BJ (cell line): ENCODE data around the gene OS9. TPM values are rescaled to one million over a fixed set of nuclear protein-coding genes. Genes with fewer than 3 reads are reported as not detected.
A peak's percentile ranks its signal among the peaks of the same experiment; 100 is the strongest.

Source experiments
- CTCF ChIA-PET: fragments of 350-600 bp; formaldehyde crosslinking; extraction: SDS; loops from one replicate; lab custom pipeline; 2021; ENCODE audit warnings: antibody characterized with exemption, inconsistent platforms; lab: Yijun Ruan, JAX
- POLR2A ChIA-PET: fragments of 300-600 bp; sonication (Branson Sonifier 250); formaldehyde crosslinking; extraction: SDS; loops from one replicate; lab custom pipeline; 2021; ENCODE audit warnings: antibody characterized with exemption; lab: Charles Lee
- DNase-seq: peaks from one replicate; pipeline ENCODE4 v3.0.0-alpha.2; 2011; ENCODE audit warnings: low read depth
- H3K27me3 ChIP-seq: 2 replicates; pipeline ENCODE4 v1.6.0; 2011; ENCODE audit warnings: low read length; ENCODE audit not compliant: control insufficient read depth, insufficient read depth
- H3K36me3 ChIP-seq: 2 replicates; pipeline ENCODE4 v1.5.1; 2011; ENCODE audit warnings: low read length; ENCODE audit not compliant: control insufficient read depth, insufficient read depth
- H3K4me3 ChIP-seq: 2 replicates; pipeline ENCODE4 v1.5.1; 2011; ENCODE audit warnings: low read depth, mild to moderate bottlenecking, control low read depth, low read length
- CTCF ChIP-seq: IDR thresholded peaks from 2 replicates; pipeline ENCODE4 v1.5.1; 2011; ENCODE audit warnings: low read depth, mild to moderate bottlenecking, control low read depth, inconsistent platforms, low read length, moderate library complexity; ENCODE audit not compliant: insufficient read depth
- polyA plus RNA-seq: library from polyadenylated mRNA; depleted of rRNA; stranded (reverse); fragments of >200 nt; gene quantifications from 2 replicates; pipeline ENCODE4 v1.2.3, GENCODE V29; 2011

The OS9 gene
- polyA plus RNA-seq, 1 experiment = 415 TPM

GRCh38 chr12:57765698-57766463 lies 71.9 kb downstream of the OS9 start:
- Histone ChIP-seq H3K4me3 (peak overlapping the region; percentile 11; the same call in 1 of the 2 replicates), H3K27me3 (peaks cover 8% of the 10 kb centered on the region; the same call in 1 of the 2 replicates), H3K36me3 (peaks cover 2% of the 10 kb centered on the region; the same call in 1 of the 2 replicates)
- no peak for TF ChIP-seq CTCF
- ChIA-PET POLR2A (interaction anchor here (0.5 kb wide), 1 partner anchor 81 kb away, joined by 6 read pairs; the partner anchor contains the start of gene CTDSP2), CTCF (interaction anchor here (1.5 to 2.0 kb wide), 3 partner anchors 9 to 71 kb away, joined by 3 to 12 read pairs (median 3); no protein-coding TSS in a partner anchor)
- DNase-seq = no peak

GRCh38 chr12:57766464-57767304 lies 72.8 kb downstream of the OS9 start, which contains the start of gene CYP27B1:
CYP27B1 (minus strand) TSS chr12:57767078; CDS start chr12:57767041, 37 bp downstream.
- DNase-seq = no peak
- peak within 1 kb of the TSS; percentile 11 for H3K4me3 ChIP-seq
- TF ChIP-seq CTCF = 0 out of 2 replicates have a peak, but pooled peaks have one; percentile 5
- ChIA-PET POLR2A (interaction anchor here (0.5 kb wide), 1 partner anchor 80 kb away, joined by 6 read pairs; the partner anchor contains the start of gene CTDSP2), CTCF (interaction anchor here (0.5 to 2.0 kb wide), 5 partner anchors 10 to 70 kb away, joined by 3 to 12 read pairs (median 3); no protein-coding TSS in a partner anchor)
- H3K36me3 ChIP-seq = peaks cover 2% of the 10 kb centered on the region; the same call in 1 of the 2 replicates
- H3K27me3 ChIP-seq = peaks cover 8% of the 10 kb centered on the region; the same call in 1 of the 2 replicates

GRCh38 chr12:57767305-57767698 lies 73.4 kb downstream of the OS9 start:
- no peak overlapping the region for H3K4me3 ChIP-seq
- peaks cover 8% of the 10 kb centered on the region; the same call in 1 of the 2 replicates for H3K27me3 ChIP-seq
- DNase-seq = no peak
- CTCF ChIA-PET = interaction anchor here (1.1 to 2.0 kb wide), 5 partner anchors 11 to 70 kb away, joined by 3 to 12 read pairs (median 3); no protein-coding TSS in a partner anchor
- TF ChIP-seq CTCF = no peak
- H3K36me3 ChIP-seq = peaks cover 2% of the 10 kb centered on the region; the same call in 1 of the 2 replicates
- POLR2A ChIA-PET = no interaction called here

DNA sequence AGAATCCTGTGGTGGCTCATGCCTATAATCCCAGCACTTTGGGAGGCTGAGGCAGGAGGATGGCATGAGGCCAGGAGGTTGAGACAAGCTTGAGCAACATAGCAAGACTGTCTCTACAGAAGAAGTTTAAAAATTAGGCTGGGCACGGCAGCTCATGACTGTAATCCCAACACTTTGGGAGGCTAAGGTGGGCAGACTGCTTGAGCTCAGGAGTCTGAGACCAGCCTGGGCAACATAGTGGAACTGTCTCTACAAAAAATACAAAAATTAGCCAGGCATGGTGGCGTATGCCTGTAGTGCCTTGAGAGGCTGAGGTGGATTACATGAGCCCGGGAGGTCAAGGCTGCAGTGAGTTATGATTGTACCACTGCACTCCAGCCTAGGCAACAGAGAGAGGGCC lies 73.9 kb downstream of the OS9 start:
- Histone ChIP-seq H3K4me3 (no peak overlapping the region), H3K36me3 (peaks cover 2% of the 10 kb centered on the region; the same call in 1 of the 2 replicates), H3K27me3 (peaks cover 8% of the 10 kb centered on the region; the same call in 1 of the 2 replicates)
- ChIA-PET CTCF (interaction anchor here (1.1 to 2.0 kb wide), 4 partner anchors 11 to 42 kb away, joined by 3 to 12 read pairs (median 4); no protein-coding TSS in a partner anchor), POLR2A (no interaction called here)
- no peak for DNase-seq
- no peak for TF ChIP-seq CTCF
